ENCODE data around the gene MDP1.

GRCh38 chr14:24251880-24252288 lies 36.0 kb upstream of the MDP1 start:
- no peak for TF ChIP-seq POLR2A (IDR thresholded peaks at IDR 0.05)
- no peak for TF ChIP-seq CTCF (IDR thresholded peaks at IDR 0.05 in 4 of 5, conservative IDR thresholded peaks at IDR 0.05 in 1 of 5)

All from gastrocnemius medialis (tissue), 4 donors.